Right renal cortex interstitium (tissue), 3 donors: Measurements from ENCODE around the gene MBNL1. TPM values are rescaled to one million over a fixed set of nuclear protein-coding genes. Genes with fewer than 3 reads are reported as not detected.
A peak's percentile ranks its signal among the peaks of the same experiment; 100 is the strongest.
"Not testable (repeated sequence)": the region's sequence is repeated elsewhere in the genome, so short reads cannot be mapped to it uniquely, and the experiment has no call there.

ENCODE experiments used
- DNase-seq, 3 donors: peaks; one replicate each; pipeline ENCODE4 v3.0.0-alpha.2; 2013; ENCODE audit warnings: low read depth in 3 of 3, low spot score in 2 of 3
- polyA plus RNA-seq, 3 donors: library from polyadenylated mRNA; unstranded; fragments of 120-200 nt; gene quantifications; one replicate each; pipeline ENCODE4 v1.2.1, GENCODE V29; 2013; ENCODE audit not compliant: insufficient read length in 3 of 3

MBNL1 gene
- polyA plus RNA-seq, 3 donors, result 50.4 to 54.4 (median 50.8) TPM

GRCh38 chr3:152394246-152394645 is 125.5 kb downstream of the MBNL1 start:
- DNase-seq, result no peak

- DNase-seq, result no peak
Observed at GRCh38 chr3:152395764-152396163, 127.0 kb downstream of the MBNL1 start.

- DNase-seq, result no peak
Observed at GRCh38 chr3:152396867-152397266, 128.1 kb downstream of the MBNL1 start.

GRCh38 chr3:152397348-152397747 is 128.6 kb downstream of the MBNL1 start:
- DNase-seq, result not testable (repeated sequence)

GRCh38 chr3:152398495-152398894 is 129.8 kb downstream of the MBNL1 start:
- no peak for DNase-seq

GRCh38 chr3:152399374-152399773 is 130.6 kb downstream of the MBNL1 start:
- no peak for DNase-seq

GRCh38 chr3:152400887-152401286 is 132.2 kb downstream of the MBNL1 start:
- DNase-seq, result no peak

- DNase-seq, result no peak
Observed at GRCh38 chr3:152402695-152403451, 134.1 kb downstream of the MBNL1 start.

- DNase-seq, result no peak
Observed at GRCh38 chr3:152403632-152404066, 134.9 kb downstream of the MBNL1 start.

GRCh38 chr3:152404976-152405375 is 136.2 kb downstream of the MBNL1 start:
- DNase-seq, result no peak

- DNase-seq, result peak in 1 of 3 donors; percentile 38
Observed at GRCh38 chr3:152405915-152406802, 137.4 kb downstream of the MBNL1 start.

- no peak for DNase-seq
Observed at GRCh38 chr3:152413240-152413639, 144.5 kb downstream of the MBNL1 start.

- no peak for DNase-seq
Observed at GRCh38 chr3:152416808-152417580, 148.3 kb downstream of the MBNL1 start.

- no peak for DNase-seq
Observed at GRCh38 chr3:152419748-152420147, 151.0 kb downstream of the MBNL1 start.

GRCh38 chr3:152421162-152421561 is 152.4 kb downstream of the MBNL1 start:
- no peak for DNase-seq

GRCh38 chr3:152426393-152426792 is 157.7 kb downstream of the MBNL1 start:
- no peak for DNase-seq

GRCh38 chr3:152428577-152428976 is 159.8 kb downstream of the MBNL1 start:
- no peak for DNase-seq

GRCh38 chr3:152430223-152431002 is 161.7 kb downstream of the MBNL1 start:
- DNase-seq, result no peak

- no peak for DNase-seq
Observed at GRCh38 chr3:152434142-152434541, 165.4 kb downstream of the MBNL1 start.

GRCh38 chr3:152435210-152435609 is 166.5 kb downstream of the MBNL1 start:
- DNase-seq, result not testable (repeated sequence)
